HG03064 (cell line): ENCODE measurements around the gene OPN1LW.
A peak's percentile ranks its signal among the peaks of the same experiment; 100 is the strongest.
"Not testable (repeated sequence)": the region's sequence is repeated elsewhere in the genome, so short reads cannot be mapped to it uniquely, and the experiment has no call there.

Experiments used
- ATAC-seq: cut with Tn5 transposase; IDR thresholded peaks from one replicate; pipeline ENCODE4 v1.9.1; 2021; ENCODE audit warnings: low read depth; ENCODE audit not compliant: unreplicated experiment

Gene OPN1LW

GRCh38 chrX:154144010-154144409 lies at the start of gene OPN1LW:
TSS of gene OPN1LW (plus strand) at chrX:154144243. CDS start at chrX:154144284, 41 bp downstream.
- ATAC-seq, result not testable (repeated sequence)

- ATAC-seq, result no peak
Measured at GRCh38 chrX:154094833-154095232, 49.2 kb upstream of the OPN1LW start.

- ATAC-seq, result no peak
Measured at GRCh38 chrX:154096140-154097002, 47.7 kb upstream of the OPN1LW start.

- peak; percentile 34 for ATAC-seq
Measured at GRCh38 chrX:154097003-154097588, 46.9 kb upstream of the OPN1LW start.

- ATAC-seq, result peak; percentile 76
Measured at GRCh38 chrX:154097589-154098541, 46.2 kb upstream of the OPN1LW start, which contains the start of gene MECP2. TSS of gene MECP2 (minus strand) at chrX:154097717.

GRCh38 chrX:154098551-154098950 lies 45.5 kb upstream of the OPN1LW start:
- ATAC-seq, result no peak

GRCh38 chrX:154113729-154114128 lies 30.3 kb upstream of the OPN1LW start:
- ATAC-seq, result no peak

GRCh38 chrX:154114652-154115051 lies 29.4 kb upstream of the OPN1LW start:
- ATAC-seq, result no peak

- ATAC-seq, result no peak
Measured at GRCh38 chrX:154115071-154115470, 29.0 kb upstream of the OPN1LW start.

GRCh38 chrX:154115750-154116149 lies 28.3 kb upstream of the OPN1LW start:
- ATAC-seq, result no peak

GRCh38 chrX:154116426-154117211 lies 27.4 kb upstream of the OPN1LW start:
- no peak for ATAC-seq

GRCh38 chrX:154117566-154117965 lies 26.5 kb upstream of the OPN1LW start:
- ATAC-seq, result no peak

GRCh38 chrX:154120567-154120966 lies 23.5 kb upstream of the OPN1LW start:
- no peak for ATAC-seq

- no peak for ATAC-seq
Measured at GRCh38 chrX:154121207-154121606, 22.8 kb upstream of the OPN1LW start.

- no peak for ATAC-seq
Measured at GRCh38 chrX:154121961-154122360, 22.1 kb upstream of the OPN1LW start.

GRCh38 chrX:154123241-154124219 lies 20.5 kb upstream of the OPN1LW start:
- ATAC-seq, result no peak

- no peak for ATAC-seq
Measured at GRCh38 chrX:154125391-154126040, 18.5 kb upstream of the OPN1LW start.

- ATAC-seq, result no peak
Measured at GRCh38 chrX:154126101-154126500, 17.9 kb upstream of the OPN1LW start.
